Keratinocyte (primary cell): ENCODE data around the gene PLEKHH2. TPM values are rescaled to one million over a fixed set of nuclear protein-coding genes. Genes with fewer than 3 reads are reported as not detected.
A peak's percentile ranks its signal among the peaks of the same experiment; 100 is the strongest.

ENCODE experiments used
- DNase-seq: peaks from one replicate; pipeline ENCODE4 v3.0.0-alpha.2; 2011; ENCODE audit warnings: low read depth, missing footprints, low spot score
- FAIRE-seq: peaks from 2 replicates; lab custom pipeline; 2011; peaks lifted over from hg19 to GRCh38; lab: Jason Lieb, UNC
- H2AFZ ChIP-seq: 2 replicates; pipeline ENCODE4 v1.6.0; 2012; ENCODE audit warnings: low read length, control low read depth, inconsistent platforms; ENCODE audit not compliant: control insufficient read depth
- H3K27ac ChIP-seq: 2 replicates; pipeline ENCODE4 v1.5.1; 2011; ENCODE audit warnings: low read length; ENCODE audit not compliant: control insufficient read depth, insufficient read depth
- H3K27me3 ChIP-seq: 3 replicates; pipeline ENCODE4 v1.6.0; 2011; ENCODE audit warnings: low read length; ENCODE audit not compliant: control insufficient read depth, insufficient read depth; ENCODE audit errors: extremely low read depth
- H3K36me3 ChIP-seq, 2 experiments: 2 replicates in 1 of 2; 3 replicates in 1 of 2; pipeline ENCODE4 v1.5.1; 2011; ENCODE audit warnings: low read length in 2 of 2, mild to moderate bottlenecking in 1 of 2; ENCODE audit not compliant: control insufficient read depth in 2 of 2, insufficient read depth in 2 of 2; ENCODE audit errors: extremely low read depth in 1 of 2
- H3K4me1 ChIP-seq: 3 replicates; pipeline ENCODE4 v1.5.1; 2011; ENCODE audit warnings: low read length; ENCODE audit not compliant: control insufficient read depth, insufficient read depth; ENCODE audit errors: extremely low read depth
- H3K4me2 ChIP-seq: 3 replicates; pipeline ENCODE4 v1.6.0; 2011; ENCODE audit warnings: low read depth, low read length; ENCODE audit not compliant: control insufficient read depth, insufficient read depth; ENCODE audit errors: extremely low read depth
- H3K4me3 ChIP-seq, 3 experiments: fragments of 200-600 bp in 1 of 3; sonication (generic) in 1 of 3; 2 replicates in 2 of 3; 3 replicates in 1 of 3; pipeline ENCODE4 v1.5.1; 2011 to 2016; ENCODE audit warnings: low read length in 3 of 3, mild to moderate bottlenecking in 3 of 3, control low read depth in 2 of 3, inconsistent platforms in 1 of 3, low read depth in 1 of 3, mixed read lengths in 1 of 3, mixed run types in 1 of 3, moderate library complexity in 1 of 3; ENCODE audit not compliant: control insufficient read depth in 2 of 3, insufficient read depth in 2 of 3; ENCODE audit errors: extremely low read depth in 1 of 3
- H3K79me2 ChIP-seq: 2 replicates; pipeline ENCODE4 v1.6.0; 2012; ENCODE audit warnings: low read length; ENCODE audit not compliant: control insufficient read depth, insufficient read depth
- H3K9ac ChIP-seq: 3 replicates; pipeline ENCODE4 v1.6.0; 2011; ENCODE audit warnings: low read length; ENCODE audit not compliant: control insufficient read depth, insufficient read depth; ENCODE audit errors: extremely low read depth
- H3K9me1 ChIP-seq: 3 replicates; pipeline ENCODE4 v1.6.0; 2011; ENCODE audit warnings: low read length; ENCODE audit not compliant: control insufficient read depth, insufficient read depth; ENCODE audit errors: extremely low read depth
- H3K9me3 ChIP-seq: 2 replicates; pipeline ENCODE4 v1.5.1; 2012; ENCODE audit warnings: low read depth, low read length; ENCODE audit not compliant: control insufficient read depth
- H4K20me1 ChIP-seq: 3 replicates; pipeline ENCODE4 v1.6.0; 2011; ENCODE audit warnings: low read length; ENCODE audit not compliant: control insufficient read depth, insufficient read depth; ENCODE audit errors: extremely low read depth
- CTCF ChIP-seq, 3 experiments: IDR thresholded peaks in 1 of 3; conservative IDR thresholded peaks in 1 of 3; optimal IDR thresholded peaks in 1 of 3; 2 replicates in 2 of 3; 3 replicates in 1 of 3; pipeline versions ENCODE3 to v1.5.1; 2011; ENCODE audit warnings: low read length in 3 of 3, mild to moderate bottlenecking in 3 of 3, moderate library complexity in 2 of 3, control low read depth in 1 of 3, inconsistent platforms in 1 of 3; ENCODE audit not compliant: insufficient read depth in 2 of 3; ENCODE audit errors: extremely low read depth in 1 of 3
- EZH2 ChIP-seq: IDR thresholded peaks from one replicate; pipeline ENCODE4 v1.6.1; 2012; ENCODE audit warnings: inconsistent platforms, mild to moderate bottlenecking, low read length, moderate library complexity
- dilution Hi-C: fragments of 300-500 bp; cut with MboI; formaldehyde crosslinking; loops from one replicate; pipeline ENCODE4 v1.7.0; 2020; ENCODE audit warnings: low sequenced_read_pairs; ENCODE audit not compliant: extremely low pct_ligation_motif_present
- polyA minus RNA-seq, 3 experiments: library from RNA; depleted of rRNA, polyadenylated mRNA; stranded (reverse); fragments of >200 nt; gene quantifications; 1 replicate in 1 of 3; 2 replicates in 1 of 3; 3 replicates in 1 of 3; pipeline ENCODE4 v1.2.3, GENCODE V29; 2011
- polyA plus RNA-seq, 5 experiments: library from polyadenylated mRNA; depleted of rRNA in 3 of 5; stranded (reverse) in 3 of 5; stranded (forward) in 1 of 5; unstranded in 1 of 5; fragments of >200 nt; gene quantifications; 1 replicate in 1 of 5; 2 replicates in 3 of 5; 3 replicates in 1 of 5; pipeline versions ENCODE4 v1.2.1 to v1.2.3, GENCODE V29; 2011 to 2012; ENCODE audit warnings: missing spikeins in 2 of 5, low read depth in 1 of 5, low replicate concordance in 1 of 5

The PLEKHH2 gene
- polyA plus RNA-seq: 0.84 to 1.3 TPM (median 1.0 TPM) in 3 replicates
- 1.8 TPM for polyA plus RNA-seq (2011; ENCODE audit: low read depth)
- polyA plus RNA-seq (2011; cell fraction: cytosol; rRNA removed): 0.34 and 0.46 TPM in 2 replicates
- 3.2 and 3.5 TPM in 2 replicates for polyA plus RNA-seq (2011; cell fraction: nucleus; rRNA removed)
- 0.13 and 0.41 TPM in 2 replicates for polyA plus RNA-seq (2012; ENCODE audit: low replicate concordance)
- polyA minus RNA-seq: 0.30 to 2.1 TPM (median 1.7 TPM) in 3 replicates
- polyA minus RNA-seq (2011; cell fraction: cytosol; rRNA and poly(A)+ RNA removed): 2.3 TPM
- 0.74 and 1.2 TPM in 2 replicates for polyA minus RNA-seq (2011; cell fraction: nucleus; rRNA and poly(A)+ RNA removed)

GRCh38 chr2:43637030-43637803 is at the start of gene PLEKHH2:
Gene PLEKHH2, plus strand, starts transcription at chr2:43637260. Its CDS starts 7,414 bp downstream, at chr2:43644674.
- H3K79me2 ChIP-seq: no peaks in the 10 kb centered on the region
- no peaks in the 10 kb centered on the region for H3K9me3 ChIP-seq
- dilution Hi-C loops: no loop called here
- no peak within 1 kb of the TSS for H3K27ac ChIP-seq
- H3K9me1 ChIP-seq: no peaks in the 10 kb centered on the region
- H3K36me3 ChIP-seq: no peaks in the 10 kb centered on the region
- H4K20me1 ChIP-seq: no peaks in the 10 kb centered on the region
- H3K9ac ChIP-seq: peak within 1 kb of the TSS; percentile 41
- H3K4me1 ChIP-seq: peaks cover 7% of the 10 kb centered on the region
- peak within 1 kb of the TSS; percentile 64 to 83 (median 80) for H3K4me3 ChIP-seq
- peak within 1 kb of the TSS; percentile 100 for H3K4me2 ChIP-seq
- FAIRE-seq (peak; percentile 51), DNase-seq (no peak)
- peaks cover 6% of the 10 kb centered on the region for H3K27me3 ChIP-seq
- TF ChIP-seq EZH2: no peak
- no peak for TF ChIP-seq CTCF (optimal IDR thresholded peaks at IDR 0.05 in 1 of 3, IDR thresholded peaks at IDR 0.05 in 1 of 3, conservative IDR thresholded peaks at IDR 0.05 in 1 of 3; ENCODE audit: extremely low read depth in 1 of 3, insufficient read depth in 2 of 3, low read length in 3 of 3)
- peak within 1 kb of the TSS; percentile 100 for H2AFZ ChIP-seq

- no peak overlapping the region for H3K27ac ChIP-seq
- no peak for DNase-seq
- no peak for TF ChIP-seq EZH2
- TF ChIP-seq CTCF (optimal IDR thresholded peaks at IDR 0.05 in 1 of 3, IDR thresholded peaks at IDR 0.05 in 1 of 3, conservative IDR thresholded peaks at IDR 0.05 in 1 of 3; ENCODE audit: extremely low read depth in 1 of 3, insufficient read depth in 2 of 3, low read length in 3 of 3): no peak
- no peak overlapping the region for H3K9ac ChIP-seq
- dilution Hi-C loops: no loop called here
- no peak for FAIRE-seq
- H3K27me3 ChIP-seq: no peaks in the 10 kb centered on the region
- peaks cover 20% of the 10 kb centered on the region for H3K79me2 ChIP-seq
- H3K9me3 ChIP-seq: no peaks in the 10 kb centered on the region
- no peak overlapping the region for H3K4me3 ChIP-seq
- no peaks in the 10 kb centered on the region for H3K9me1 ChIP-seq
- peaks cover 8% of the 10 kb centered on the region for H3K4me1 ChIP-seq
- no peaks in the 10 kb centered on the region for H4K20me1 ChIP-seq
- no peak overlapping the region for H2AFZ ChIP-seq
- H3K4me2 ChIP-seq: no peak overlapping the region
- peaks cover 0 to 11% of the 10 kb centered on the region in 2 experiments for H3K36me3 ChIP-seq
These were observed 44.6 kb upstream of the PLEKHH2 start for GRCh38 chr2:43592443-43592842.
